ENCODE measurements around the gene DLG2.

The DLG2 gene

GRCh38 chr11:84536456-84536855, 1090.7 kb downstream of the DLG2 start:
- TF ChIP-seq, protein P1, sequence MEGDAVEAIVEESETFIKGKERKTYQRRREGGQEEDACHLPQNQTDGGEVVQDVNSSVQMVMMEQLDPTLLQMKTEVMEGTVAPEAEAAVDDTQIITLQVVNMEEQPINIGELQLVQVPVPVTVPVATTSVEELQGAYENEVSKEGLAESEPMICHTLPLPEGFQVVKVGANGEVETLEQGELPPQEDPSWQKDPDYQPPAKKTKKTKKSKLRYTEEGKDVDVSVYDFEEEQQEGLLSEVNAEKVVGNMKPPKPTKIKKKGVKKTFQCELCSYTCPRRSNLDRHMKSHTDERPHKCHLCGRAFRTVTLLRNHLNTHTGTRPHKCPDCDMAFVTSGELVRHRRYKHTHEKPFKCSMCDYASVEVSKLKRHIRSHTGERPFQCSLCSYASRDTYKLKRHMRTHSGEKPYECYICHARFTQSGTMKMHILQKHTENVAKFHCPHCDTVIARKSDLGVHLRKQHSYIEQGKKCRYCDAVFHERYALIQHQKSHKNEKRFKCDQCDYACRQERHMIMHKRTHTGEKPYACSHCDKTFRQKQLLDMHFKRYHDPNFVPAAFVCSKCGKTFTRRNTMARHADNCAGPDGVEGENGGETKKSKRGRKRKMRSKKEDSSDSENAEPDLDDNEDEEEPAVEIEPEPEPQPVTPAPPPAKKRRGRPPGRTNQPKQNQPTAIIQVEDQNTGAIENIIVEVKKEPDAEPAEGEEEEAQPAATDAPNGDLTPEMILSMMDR (IDR thresholded peaks at IDR 0.05; ENCODE audit: low read depth, low read length), result no peak
- no peak for DNase-seq (ENCODE audit: low read depth in 2 of 2)
- H3K4me3 ChIP-seq (replicated peaks in 1 of 2; ENCODE audit: low read depth in 2 of 2, low read length in 2 of 2), result no peak overlapping the region

GRCh38 chr11:84532364-84532763, 1094.8 kb downstream of the DLG2 start:
- H3K4me3 ChIP-seq (replicated peaks in 1 of 2; ENCODE audit: low read depth in 2 of 2, low read length in 2 of 2), result no peak overlapping the region
- TF ChIP-seq, protein P1 (IDR thresholded peaks at IDR 0.05; ENCODE audit: low read depth, low read length), result no peak
- DNase-seq (ENCODE audit: low read depth in 2 of 2), result no peak

GRCh38 chr11:84526250-84526649, 1100.9 kb downstream of the DLG2 start:
- TF ChIP-seq, protein P1 (IDR thresholded peaks at IDR 0.05; ENCODE audit: low read depth, low read length), result no peak
- H3K4me3 ChIP-seq (replicated peaks in 1 of 2; ENCODE audit: low read depth in 2 of 2, low read length in 2 of 2), result no peak overlapping the region
- DNase-seq (ENCODE audit: low read depth in 2 of 2), result peak in 1 of 2 donors; percentile 4

- TF ChIP-seq, protein P1 (IDR thresholded peaks at IDR 0.05; ENCODE audit: low read depth, low read length), result peak; percentile 58
- no peak overlapping the region for H3K4me3 ChIP-seq (replicated peaks in 1 of 2; ENCODE audit: low read depth in 2 of 2, low read length in 2 of 2)
- DNase-seq (ENCODE audit: low read depth in 2 of 2), result peak; percentile 61 to 74
These were observed 1102.6 kb downstream of the DLG2 start for GRCh38 chr11:84524422-84525051.

GRCh38 chr11:84522331-84522730, 1104.8 kb downstream of the DLG2 start:
- no peak overlapping the region for H3K4me3 ChIP-seq (replicated peaks in 1 of 2; ENCODE audit: low read depth in 2 of 2, low read length in 2 of 2)
- TF ChIP-seq, protein P1 (IDR thresholded peaks at IDR 0.05; ENCODE audit: low read depth, low read length), result no peak
- peak; percentile 14 to 33 for DNase-seq (ENCODE audit: low read depth in 2 of 2)

- TF ChIP-seq, protein P1 (IDR thresholded peaks at IDR 0.05; ENCODE audit: low read depth, low read length), result no peak
- H3K4me3 ChIP-seq (replicated peaks in 1 of 2; ENCODE audit: low read depth in 2 of 2, low read length in 2 of 2), result no peak overlapping the region
- DNase-seq (ENCODE audit: low read depth in 2 of 2), result no peak
These were observed 1108.4 kb downstream of the DLG2 start for GRCh38 chr11:84518631-84519183.
